OCI-LY7 (cell line): ENCODE data around the gene PSMB11. TPM values are rescaled to one million over a fixed set of nuclear protein-coding genes. Genes with fewer than 3 reads are reported as not detected.

Experiments
- BruUV-seq: library from RNA; stranded (reverse); fragments of 400-500 nt; replicated peaks from 2 replicates; lab custom pipeline; 2021; lab: Mats Ljungman, UMichigan
- CTCF ChIA-PET: fragments of 300-600 bp; sonication (Branson Sonifier 250); formaldehyde crosslinking; loops from one replicate; lab custom pipeline; 2022; ENCODE audit warnings: antibody characterized with exemption; ENCODE audit not compliant: unreplicated experiment; lab: Charles Lee
- POLR2A ChIA-PET: fragments of 300-600 bp; sonication (Branson Sonifier 250); formaldehyde crosslinking; loops from one replicate; lab custom pipeline; 2022; ENCODE audit warnings: antibody characterized with exemption; lab: Charles Lee
- DNase-seq: peaks from one replicate; pipeline ENCODE4 v3.0.0-alpha.2; 2015; ENCODE audit warnings: low spot score
- H2AFZ ChIP-seq: fragments of 200-600 bp; sonication (generic), shearing (Covaris generic); 2 replicates; pipeline ENCODE4 v1.6.1; 2014; ENCODE audit warnings: mild to moderate bottlenecking, antibody characterized with exemption, low read length, moderate library complexity
- H3K27ac ChIP-seq: fragments of 200-600 bp; sonication (generic); 2 replicates; pipeline ENCODE4 v1.5.1; 2014; ENCODE audit warnings: mixed run types, low read depth, mild to moderate bottlenecking, moderate library complexity, low read length, inconsistent platforms; ENCODE audit not compliant: poor library complexity, severe bottlenecking
- H3K36me3 ChIP-seq: fragments of 200-600 bp; sonication (generic); 2 replicates; pipeline ENCODE4 v1.6.1; 2014; ENCODE audit warnings: mild to moderate bottlenecking, antibody characterized with exemption, low read length, moderate library complexity, mixed read lengths; ENCODE audit not compliant: insufficient read depth
- H3K4me1 ChIP-seq: fragments of 200-600 bp; sonication (generic); 2 replicates; pipeline ENCODE4 v1.5.1; 2014; ENCODE audit warnings: mild to moderate bottlenecking, low read length; ENCODE audit not compliant: insufficient read depth, poor library complexity, severe bottlenecking
- H3K4me2 ChIP-seq: fragments of 200-600 bp; sonication (generic); 2 replicates; pipeline ENCODE4 v1.6.1; 2014; ENCODE audit warnings: mild to moderate bottlenecking, low read length
- H3K4me3 ChIP-seq: fragments of 200-600 bp; sonication (generic); 2 replicates; pipeline ENCODE4 v1.5.1; 2014; ENCODE audit warnings: mild to moderate bottlenecking, low read depth, low read length; ENCODE audit not compliant: poor library complexity, severe bottlenecking
- H3K79me2 ChIP-seq: fragments of 200-600 bp; sonication (generic); 2 replicates; pipeline ENCODE4 v1.6.1; 2016; ENCODE audit warnings: low read depth, mild to moderate bottlenecking, low read length, moderate library complexity, mixed read lengths; ENCODE audit not compliant: insufficient read depth
- H3K9me2 ChIP-seq: fragments of 200-600 bp; sonication (generic); 2 replicates; pipeline ENCODE4 v1.6.1; 2016; ENCODE audit warnings: mild to moderate bottlenecking, low read length, mixed read lengths; ENCODE audit not compliant: insufficient read depth
- H3K9me3 ChIP-seq: fragments of 200-600 bp; sonication (generic); 2 replicates; pipeline ENCODE4 v1.6.1; 2014; ENCODE audit warnings: mild to moderate bottlenecking, mixed run types, low read length, mixed read lengths
- H4K20me1 ChIP-seq: fragments of 200-600 bp; sonication (generic); 2 replicates; pipeline ENCODE4 v1.6.1; 2014; ENCODE audit warnings: mild to moderate bottlenecking, antibody characterized with exemption, low read length, moderate library complexity, mixed read lengths; ENCODE audit not compliant: insufficient read depth
- EZH2phosphoT487 ChIP-seq: fragments of 200-600 bp; sonication (generic); IDR thresholded peaks from 2 replicates; pipeline ENCODE4 v1.6.1; 2018; ENCODE audit warnings: low read depth, borderline replicate concordance, mild to moderate bottlenecking, mixed run types, antibody characterized with exemption, low read length, moderate library complexity, mixed read lengths
- intact Hi-C: fragments of 100-400 bp; cut with micrococcal nuclease; formaldehyde crosslinking; loops from one replicate; pipeline ENCODE4 v1.10.0; 2022; ENCODE audit not compliant: unreplicated experiment
- total RNA-seq, 2 experiments: library from RNA; depleted of rRNA in 1 of 2; stranded (reverse); fragments of >200 nt in 1 of 2; shearing (Covaris generic) in 1 of 2; gene quantifications; 2 replicates each; pipeline ENCODE4 v1.2.3, GENCODE V29; 2014 to 2022
- TF ChIP-seq, protein P1 (sequence below): fragments of 200-600 bp; sonication (generic); conservative IDR thresholded peaks from 2 replicates; pipeline ENCODE4 v1.5.1; 2014; ENCODE audit warnings: mild to moderate bottlenecking, antibody characterized with exemption, low read length, moderate library complexity, mixed read lengths

The PSMB11 gene
- total RNA-seq, 2 experiments from 2014 or later, result not detected

DNA sequence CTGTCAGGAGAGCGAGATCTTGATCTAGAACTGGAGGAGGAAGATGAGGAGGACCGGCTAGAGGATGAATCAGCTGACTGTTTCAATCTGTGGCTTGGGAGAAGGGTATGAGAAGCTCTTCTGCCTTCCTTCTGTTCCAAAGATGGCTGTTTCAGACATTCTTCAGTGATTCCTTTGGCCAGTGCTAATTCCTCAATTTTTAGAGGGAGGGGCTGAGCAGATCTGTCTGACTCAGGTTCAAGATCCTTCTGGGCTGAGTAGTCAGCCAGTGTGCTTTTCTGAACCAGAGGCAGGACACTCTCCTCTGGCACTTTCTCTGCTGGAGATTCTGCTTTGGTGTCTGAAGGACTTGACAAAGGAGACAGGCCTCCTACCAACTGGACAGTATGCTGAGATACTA lies 37.7 kb downstream of the PSMB11 start:
- Histone ChIP-seq H4K20me1 (no peaks in the 10 kb centered on the region), H3K36me3 (peaks cover 100% of the 10 kb centered on the region), H3K4me2 (no peak overlapping the region), H3K4me1 (no peaks in the 10 kb centered on the region), H3K79me2 (no peaks in the 10 kb centered on the region), H2AFZ (no peak overlapping the region), H3K27ac (no peak overlapping the region), H3K9me2 (no peaks in the 10 kb centered on the region), H3K4me3 (no peak overlapping the region), H3K9me3 (no peaks in the 10 kb centered on the region)
- TF ChIP-seq, protein P1, sequence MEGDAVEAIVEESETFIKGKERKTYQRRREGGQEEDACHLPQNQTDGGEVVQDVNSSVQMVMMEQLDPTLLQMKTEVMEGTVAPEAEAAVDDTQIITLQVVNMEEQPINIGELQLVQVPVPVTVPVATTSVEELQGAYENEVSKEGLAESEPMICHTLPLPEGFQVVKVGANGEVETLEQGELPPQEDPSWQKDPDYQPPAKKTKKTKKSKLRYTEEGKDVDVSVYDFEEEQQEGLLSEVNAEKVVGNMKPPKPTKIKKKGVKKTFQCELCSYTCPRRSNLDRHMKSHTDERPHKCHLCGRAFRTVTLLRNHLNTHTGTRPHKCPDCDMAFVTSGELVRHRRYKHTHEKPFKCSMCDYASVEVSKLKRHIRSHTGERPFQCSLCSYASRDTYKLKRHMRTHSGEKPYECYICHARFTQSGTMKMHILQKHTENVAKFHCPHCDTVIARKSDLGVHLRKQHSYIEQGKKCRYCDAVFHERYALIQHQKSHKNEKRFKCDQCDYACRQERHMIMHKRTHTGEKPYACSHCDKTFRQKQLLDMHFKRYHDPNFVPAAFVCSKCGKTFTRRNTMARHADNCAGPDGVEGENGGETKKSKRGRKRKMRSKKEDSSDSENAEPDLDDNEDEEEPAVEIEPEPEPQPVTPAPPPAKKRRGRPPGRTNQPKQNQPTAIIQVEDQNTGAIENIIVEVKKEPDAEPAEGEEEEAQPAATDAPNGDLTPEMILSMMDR, result no peak
- no peak for TF ChIP-seq EZH2phosphoT487
- intact Hi-C loops, result no loop called here
- POLR2A ChIA-PET, result no interaction called here
- CTCF ChIA-PET, result no interaction called here
- no TSS peak for BruUV-seq
- DNase-seq, result no peak

DNA sequence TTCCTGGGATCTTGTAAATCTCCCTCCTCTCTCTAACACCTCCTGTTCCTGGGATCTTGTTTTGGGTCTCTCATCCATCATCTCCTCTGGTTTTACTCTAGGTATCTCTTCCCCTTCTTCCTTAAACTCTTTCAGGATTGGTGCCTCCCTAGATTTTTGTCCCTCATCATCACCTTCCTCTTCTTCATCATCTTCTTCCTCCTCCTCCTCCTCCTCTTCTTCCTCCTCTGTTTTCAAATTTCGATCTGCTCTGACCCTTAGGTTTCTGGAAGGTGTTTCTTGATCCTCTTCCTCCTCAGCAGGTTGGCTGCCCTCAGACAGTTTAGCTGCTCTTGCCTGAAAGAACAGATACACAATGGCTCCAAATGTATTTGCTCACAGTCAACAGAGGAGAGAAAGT lies 38.5 kb downstream of the PSMB11 start:
- DNase-seq, result no peak
- no peak overlapping the region for H3K4me2 ChIP-seq
- BruUV-seq, result no TSS peak
- no peaks in the 10 kb centered on the region for H3K79me2 ChIP-seq
- no peaks in the 10 kb centered on the region for H4K20me1 ChIP-seq
- H3K9me3 ChIP-seq, result no peaks in the 10 kb centered on the region
- H3K27ac ChIP-seq, result no peak overlapping the region
- ChIA-PET CTCF (no interaction called here), POLR2A (interaction anchor here (1.2 kb wide), 1 partner anchor 12 kb away, joined by 5 read pairs; no protein-coding TSS in a partner anchor)
- H3K4me1 ChIP-seq, result no peaks in the 10 kb centered on the region
- H2AFZ ChIP-seq, result no peak overlapping the region
- intact Hi-C loops, result no loop called here
- H3K9me2 ChIP-seq, result no peaks in the 10 kb centered on the region
- peaks cover 100% of the 10 kb centered on the region for H3K36me3 ChIP-seq
- no peak overlapping the region for H3K4me3 ChIP-seq
- no peak for TF ChIP-seq EZH2phosphoT487
- TF ChIP-seq, protein P1, result no peak

DNA sequence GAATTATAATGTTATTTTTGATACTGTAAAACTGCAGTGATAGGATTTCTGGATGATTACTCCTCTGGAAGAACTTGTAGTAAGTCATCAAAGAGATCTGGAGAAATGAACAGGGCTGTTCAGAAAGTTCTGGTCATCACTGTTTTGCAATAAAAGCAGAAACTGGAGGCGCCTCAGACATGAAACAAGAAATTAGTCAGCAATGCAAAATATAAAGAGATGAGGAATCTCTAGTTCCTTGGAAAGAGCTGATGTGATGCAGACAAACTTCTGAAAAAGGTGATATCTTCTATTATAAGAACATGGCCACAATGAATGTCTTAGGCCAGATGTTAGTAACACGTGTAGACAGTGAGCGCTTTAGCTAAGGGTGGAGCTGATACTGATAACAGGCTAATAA lies 43.4 kb downstream of the PSMB11 start:
- ChIA-PET POLR2A (interaction anchor here (0.6 to 1.1 kb wide), 2 partner anchors 11 to 14 kb away, joined by 3 to 7 read pairs; no protein-coding TSS in a partner anchor), CTCF (no interaction called here)
- Histone ChIP-seq H3K4me3 (no peak overlapping the region), H3K79me2 (no peaks in the 10 kb centered on the region), H3K9me2 (no peaks in the 10 kb centered on the region), H4K20me1 (no peaks in the 10 kb centered on the region), H3K36me3 (peaks cover 99% of the 10 kb centered on the region), H3K4me1 (no peaks in the 10 kb centered on the region), H2AFZ (no peak overlapping the region), H3K9me3 (no peaks in the 10 kb centered on the region), H3K27ac (no peak overlapping the region), H3K4me2 (no peak overlapping the region)
- no TSS peak for BruUV-seq
- TF ChIP-seq EZH2phosphoT487, result no peak
- TF ChIP-seq, protein P1, result no peak
- intact Hi-C loops, result no loop called here
- no peak for DNase-seq
